ENCODE results near the gene TTC23.

TTC23 gene

DNA sequence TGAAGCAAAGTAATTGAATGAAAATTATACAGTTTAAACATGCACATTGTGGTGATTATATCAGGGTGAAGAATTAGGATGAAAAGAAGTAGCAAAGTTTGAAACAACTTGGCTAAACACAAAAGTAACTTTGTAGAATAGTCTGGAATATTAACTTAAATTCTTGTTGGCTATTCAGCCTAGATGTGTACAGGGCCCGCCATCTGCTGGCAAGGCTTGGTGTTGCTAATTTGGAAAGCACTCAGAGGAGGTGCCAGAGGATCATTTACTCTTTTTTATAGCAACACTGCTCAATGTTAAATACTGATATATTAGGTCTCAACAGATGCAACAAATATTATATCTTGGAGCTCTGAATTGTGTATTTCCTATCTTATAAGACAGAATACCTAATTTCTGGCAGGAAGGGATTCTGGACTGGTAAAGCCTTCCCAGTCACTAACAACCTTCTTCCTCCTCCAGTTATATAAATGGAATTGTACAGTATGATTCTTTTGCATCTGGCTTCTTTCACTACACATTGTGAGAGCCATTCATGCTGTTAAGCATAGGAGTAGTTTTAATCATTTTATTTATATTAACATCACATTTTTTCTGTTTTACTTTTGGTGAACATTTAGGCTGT is 36.1 kb downstream of the TTC23 start:
- H3K27ac ChIP-seq, result no peak overlapping the region

GRCh38 chr15:99212406-99212805 is 37.0 kb downstream of the TTC23 start:
- TF ChIP-seq, protein P1, sequence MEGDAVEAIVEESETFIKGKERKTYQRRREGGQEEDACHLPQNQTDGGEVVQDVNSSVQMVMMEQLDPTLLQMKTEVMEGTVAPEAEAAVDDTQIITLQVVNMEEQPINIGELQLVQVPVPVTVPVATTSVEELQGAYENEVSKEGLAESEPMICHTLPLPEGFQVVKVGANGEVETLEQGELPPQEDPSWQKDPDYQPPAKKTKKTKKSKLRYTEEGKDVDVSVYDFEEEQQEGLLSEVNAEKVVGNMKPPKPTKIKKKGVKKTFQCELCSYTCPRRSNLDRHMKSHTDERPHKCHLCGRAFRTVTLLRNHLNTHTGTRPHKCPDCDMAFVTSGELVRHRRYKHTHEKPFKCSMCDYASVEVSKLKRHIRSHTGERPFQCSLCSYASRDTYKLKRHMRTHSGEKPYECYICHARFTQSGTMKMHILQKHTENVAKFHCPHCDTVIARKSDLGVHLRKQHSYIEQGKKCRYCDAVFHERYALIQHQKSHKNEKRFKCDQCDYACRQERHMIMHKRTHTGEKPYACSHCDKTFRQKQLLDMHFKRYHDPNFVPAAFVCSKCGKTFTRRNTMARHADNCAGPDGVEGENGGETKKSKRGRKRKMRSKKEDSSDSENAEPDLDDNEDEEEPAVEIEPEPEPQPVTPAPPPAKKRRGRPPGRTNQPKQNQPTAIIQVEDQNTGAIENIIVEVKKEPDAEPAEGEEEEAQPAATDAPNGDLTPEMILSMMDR (conservative IDR thresholded peaks at IDR 0.05), result no peak

More for the DNA sequence above, 36.1 kb downstream of the TTC23 start:
- TF ChIP-seq, protein P1 (conservative IDR thresholded peaks at IDR 0.05), result peak; percentile 99

GRCh38 chr15:99211926-99212325 is 37.5 kb downstream of the TTC23 start:
- TF ChIP-seq, protein P1 (conservative IDR thresholded peaks at IDR 0.05), result no peak
- H3K27ac ChIP-seq, result no peak overlapping the region

More at GRCh38 chr15:99212406-99212805, 37.0 kb downstream of the TTC23 start:
- no peak overlapping the region for H3K27ac ChIP-seq

GRCh38 chr15:99210334-99210733 is 39.0 kb downstream of the TTC23 start:
- H3K27ac ChIP-seq, result no peak overlapping the region
- TF ChIP-seq, protein P1 (conservative IDR thresholded peaks at IDR 0.05), result no peak

DNA sequence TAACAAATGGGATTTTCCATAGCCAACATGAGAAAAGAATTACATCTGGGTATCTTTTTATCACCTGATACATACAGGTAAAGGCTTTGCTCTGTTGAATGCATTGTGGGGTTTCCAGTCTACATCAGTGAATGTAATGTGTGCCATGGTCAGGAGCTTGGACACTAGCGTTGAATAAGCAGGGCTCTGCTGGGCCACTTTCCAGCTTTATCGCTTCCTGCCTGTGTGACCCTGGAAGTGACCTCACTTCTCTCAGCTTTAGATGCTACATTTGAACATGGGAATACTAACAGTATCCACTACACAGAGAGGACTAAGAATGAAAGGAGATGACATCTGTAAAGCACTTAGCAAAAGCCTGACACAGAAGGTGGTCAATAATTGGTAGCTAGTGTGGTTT is 40.1 kb downstream of the TTC23 start:
- H3K27ac ChIP-seq, result no peak overlapping the region
- TF ChIP-seq, protein P1 (conservative IDR thresholded peaks at IDR 0.05), result no peak

DNA sequence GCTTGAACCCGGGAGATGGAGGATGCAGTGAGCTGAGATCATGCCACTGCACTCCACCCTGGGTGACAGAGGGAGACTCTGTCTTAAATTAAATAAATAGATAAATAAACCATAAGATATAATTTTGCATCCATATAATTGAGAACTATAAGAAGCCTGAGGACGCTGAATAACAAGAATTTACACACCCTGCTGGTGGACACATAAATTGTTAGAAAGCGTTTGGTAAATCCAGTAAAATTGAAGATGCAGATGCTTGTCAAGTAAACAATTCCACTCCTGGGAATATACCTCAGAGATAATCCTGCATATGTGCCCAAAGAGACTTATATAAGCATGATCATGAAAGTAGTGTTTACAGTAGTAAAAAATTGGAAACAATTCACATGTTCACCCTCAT is 41.7 kb downstream of the TTC23 start:
- no peak overlapping the region for H3K27ac ChIP-seq
- TF ChIP-seq, protein P1 (conservative IDR thresholded peaks at IDR 0.05), result peak; percentile 58

GRCh38 chr15:99202176-99202552 is 47.2 kb downstream of the TTC23 start:
- TF ChIP-seq, protein P1 (conservative IDR thresholded peaks at IDR 0.05), result no peak
- H3K27ac ChIP-seq, result no peak overlapping the region
